Fibroblast of lung (primary cell): ENCODE measurements around the gene ESR2.

Source experiments
- EZH2 ChIP-seq: IDR thresholded peaks from 2 replicates; pipeline ENCODE4 v1.5.1; 2012; ENCODE audit warnings: low read length, control low read depth, mild to moderate bottlenecking; ENCODE audit errors: missing control alignments
- TF ChIP-seq, protein P1 (sequence below), 2 donors: IDR thresholded peaks in 1 of 2; conservative IDR thresholded peaks in 1 of 2; 1 replicate in 1 of 2; 2 replicates in 1 of 2; pipeline ENCODE4 v1.5.1; 2011 to 2012; ENCODE audit warnings: low read length in 2 of 2, control low read depth in 1 of 2, inconsistent platforms in 1 of 2, low read depth in 1 of 2, mild to moderate bottlenecking in 1 of 2

DNA sequence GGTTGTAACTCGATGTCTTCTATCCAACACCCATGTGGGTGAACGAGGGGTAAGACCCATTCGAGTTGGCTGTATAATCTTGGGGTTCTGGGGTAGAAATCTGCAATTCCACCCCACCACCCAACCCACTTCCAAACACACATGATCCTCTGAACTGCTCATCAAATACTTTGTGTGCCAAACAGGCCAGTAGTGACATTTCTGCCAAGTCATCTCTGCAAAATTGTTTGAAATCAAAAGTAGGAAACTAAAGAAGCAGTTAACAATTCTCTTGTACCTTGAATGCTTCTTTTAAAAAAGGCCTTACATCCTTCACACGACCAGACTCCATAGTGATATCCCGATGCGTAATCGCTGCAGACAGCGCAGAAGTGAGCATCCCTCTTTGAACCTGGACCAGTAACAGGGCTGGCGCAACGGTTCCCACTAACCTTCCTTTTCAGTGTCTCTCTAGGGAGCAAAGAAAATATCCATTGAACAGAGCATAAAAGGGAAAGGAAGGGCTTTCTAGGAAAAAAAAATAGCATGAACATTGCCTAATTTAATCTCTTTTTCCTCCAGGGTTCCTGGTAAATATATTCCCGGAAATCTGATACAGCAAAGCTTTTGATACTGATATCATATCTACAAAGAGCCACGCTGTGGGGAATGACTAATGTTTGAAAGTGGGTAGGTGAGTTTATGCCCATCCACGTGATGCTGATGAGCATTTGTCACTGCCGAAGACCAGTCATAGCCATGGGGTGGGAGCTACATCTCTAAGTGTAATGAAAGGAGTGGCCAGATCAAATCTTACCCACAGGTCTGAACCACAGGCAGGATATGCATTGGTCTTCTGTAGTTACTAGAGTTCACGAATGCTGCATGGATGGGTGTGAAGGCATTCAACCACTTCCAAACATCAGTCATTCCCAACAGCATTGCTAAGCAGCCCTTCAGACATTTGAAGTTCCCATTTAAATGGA is 14.2 kb downstream of the ESR2 start:
- no peak for TF ChIP-seq EZH2
- TF ChIP-seq, protein P1, sequence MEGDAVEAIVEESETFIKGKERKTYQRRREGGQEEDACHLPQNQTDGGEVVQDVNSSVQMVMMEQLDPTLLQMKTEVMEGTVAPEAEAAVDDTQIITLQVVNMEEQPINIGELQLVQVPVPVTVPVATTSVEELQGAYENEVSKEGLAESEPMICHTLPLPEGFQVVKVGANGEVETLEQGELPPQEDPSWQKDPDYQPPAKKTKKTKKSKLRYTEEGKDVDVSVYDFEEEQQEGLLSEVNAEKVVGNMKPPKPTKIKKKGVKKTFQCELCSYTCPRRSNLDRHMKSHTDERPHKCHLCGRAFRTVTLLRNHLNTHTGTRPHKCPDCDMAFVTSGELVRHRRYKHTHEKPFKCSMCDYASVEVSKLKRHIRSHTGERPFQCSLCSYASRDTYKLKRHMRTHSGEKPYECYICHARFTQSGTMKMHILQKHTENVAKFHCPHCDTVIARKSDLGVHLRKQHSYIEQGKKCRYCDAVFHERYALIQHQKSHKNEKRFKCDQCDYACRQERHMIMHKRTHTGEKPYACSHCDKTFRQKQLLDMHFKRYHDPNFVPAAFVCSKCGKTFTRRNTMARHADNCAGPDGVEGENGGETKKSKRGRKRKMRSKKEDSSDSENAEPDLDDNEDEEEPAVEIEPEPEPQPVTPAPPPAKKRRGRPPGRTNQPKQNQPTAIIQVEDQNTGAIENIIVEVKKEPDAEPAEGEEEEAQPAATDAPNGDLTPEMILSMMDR (conservative IDR thresholded peaks at IDR 0.05 in 1 of 2, IDR thresholded peaks at IDR 0.05 in 1 of 2; ENCODE audit: low read depth in 1 of 2, low read length in 2 of 2) = no peak
